Measurements from ENCODE around the gene PDE7B.

DNA sequence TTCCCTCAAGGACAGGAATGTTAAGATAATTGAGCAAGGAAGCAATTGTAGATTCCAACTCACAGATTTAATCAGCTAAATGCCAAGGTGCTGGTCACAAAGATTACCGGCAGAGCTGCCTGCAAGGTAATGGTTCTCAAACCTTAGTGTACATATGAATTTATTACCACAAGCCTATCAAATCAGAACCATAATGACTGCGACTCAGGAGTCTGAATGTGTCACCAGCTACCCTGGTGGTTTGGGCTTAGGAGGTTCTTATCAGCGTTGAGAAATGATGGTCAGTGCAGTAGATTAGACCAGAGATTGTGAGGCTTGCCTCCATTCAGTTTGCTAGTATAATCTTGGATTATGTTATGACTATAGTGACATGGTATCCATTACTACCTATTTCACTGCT, 319.7 kb downstream of the PDE7B start:
- TF ChIP-seq, protein P1, sequence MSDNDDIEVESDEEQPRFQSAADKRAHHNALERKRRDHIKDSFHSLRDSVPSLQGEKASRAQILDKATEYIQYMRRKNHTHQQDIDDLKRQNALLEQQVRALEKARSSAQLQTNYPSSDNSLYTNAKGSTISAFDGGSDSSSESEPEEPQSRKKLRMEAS (IDR thresholded peaks at IDR 0.05; ENCODE audit: low read depth), result no peak
- no peak for TF ChIP-seq GATA2 (CRISPR knock-in tag; IDR thresholded peaks at IDR 0.05)
- no peak for TF ChIP-seq EP300 (IDR thresholded peaks at IDR 0.05; ENCODE audit: borderline replicate concordance in 1 of 2, low read depth in 1 of 2, low read length in 1 of 2)
- no peak for TF ChIP-seq MXI1 (IDR thresholded peaks at IDR 0.05; ENCODE audit: low read depth, low read length)
- TF ChIP-seq, protein P2, sequence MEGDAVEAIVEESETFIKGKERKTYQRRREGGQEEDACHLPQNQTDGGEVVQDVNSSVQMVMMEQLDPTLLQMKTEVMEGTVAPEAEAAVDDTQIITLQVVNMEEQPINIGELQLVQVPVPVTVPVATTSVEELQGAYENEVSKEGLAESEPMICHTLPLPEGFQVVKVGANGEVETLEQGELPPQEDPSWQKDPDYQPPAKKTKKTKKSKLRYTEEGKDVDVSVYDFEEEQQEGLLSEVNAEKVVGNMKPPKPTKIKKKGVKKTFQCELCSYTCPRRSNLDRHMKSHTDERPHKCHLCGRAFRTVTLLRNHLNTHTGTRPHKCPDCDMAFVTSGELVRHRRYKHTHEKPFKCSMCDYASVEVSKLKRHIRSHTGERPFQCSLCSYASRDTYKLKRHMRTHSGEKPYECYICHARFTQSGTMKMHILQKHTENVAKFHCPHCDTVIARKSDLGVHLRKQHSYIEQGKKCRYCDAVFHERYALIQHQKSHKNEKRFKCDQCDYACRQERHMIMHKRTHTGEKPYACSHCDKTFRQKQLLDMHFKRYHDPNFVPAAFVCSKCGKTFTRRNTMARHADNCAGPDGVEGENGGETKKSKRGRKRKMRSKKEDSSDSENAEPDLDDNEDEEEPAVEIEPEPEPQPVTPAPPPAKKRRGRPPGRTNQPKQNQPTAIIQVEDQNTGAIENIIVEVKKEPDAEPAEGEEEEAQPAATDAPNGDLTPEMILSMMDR (IDR thresholded peaks at IDR 0.05), result no peak
- TF ChIP-seq POLR2AphosphoS5 (IDR thresholded peaks at IDR 0.05; ENCODE audit: low read depth, low read length), result no peak

Measured in SK-N-SH (cell line).